Mucosa of gallbladder (tissue), 1 donor: ENCODE data around the gene FN3K. TPM values are rescaled to one million over a fixed set of nuclear protein-coding genes. Genes with fewer than 3 reads are reported as not detected.

Experiments
- DNase-seq: peaks from one replicate; pipeline ENCODE4 v3.0.0-alpha.2; 2020; ENCODE audit warnings: low spot score
- total RNA-seq: library from RNA; stranded (reverse); gene quantifications from one replicate; pipeline ENCODE4 v1.2.1, GENCODE V29; 2021
- donor health status: DM: no; HTN: no; CAD: no.

FN3K gene
- total RNA-seq: 46.8 TPM

DNA sequence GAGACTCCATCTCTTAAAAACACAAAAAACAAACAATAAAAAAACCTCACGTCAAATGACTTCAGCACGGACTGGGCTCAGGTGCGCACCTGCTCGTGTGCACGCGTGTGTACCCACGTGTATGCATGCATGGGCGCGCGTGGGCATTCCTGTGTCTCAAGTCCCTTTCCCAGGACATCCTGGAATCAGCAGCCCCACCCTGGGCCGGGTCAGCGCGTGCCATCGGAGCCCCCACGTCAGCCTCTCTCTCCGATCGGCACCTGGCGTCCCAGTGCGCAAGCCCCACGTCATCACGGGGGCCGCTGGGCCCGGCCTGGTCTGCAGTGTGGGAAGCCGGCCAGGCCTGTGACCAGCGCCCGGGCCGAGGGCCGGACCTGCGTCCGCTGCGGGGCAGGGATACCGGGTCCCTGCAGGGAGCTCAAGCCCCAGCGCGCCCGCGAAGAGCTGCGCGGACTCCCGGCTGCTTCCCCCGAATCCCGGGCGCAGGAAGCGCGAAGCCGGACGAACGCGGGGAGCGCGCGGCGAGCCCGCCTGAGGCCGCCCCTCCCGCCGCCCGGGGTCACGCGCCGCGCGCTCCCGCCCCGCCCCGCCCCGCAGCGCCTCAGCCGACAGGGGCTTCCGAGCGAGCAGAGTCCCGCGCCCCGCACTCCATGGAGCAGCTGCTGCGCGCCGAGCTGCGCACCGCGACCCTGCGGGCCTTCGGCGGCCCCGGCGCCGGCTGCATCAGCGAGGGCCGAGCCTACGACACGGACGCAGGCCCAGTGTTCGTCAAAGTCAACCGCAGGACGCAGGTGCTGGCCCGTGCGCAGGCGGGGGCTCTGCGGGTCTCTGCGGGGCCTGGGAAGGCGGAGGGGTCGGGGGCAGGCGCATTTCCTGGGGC, at the start of gene FN3K:
Gene FN3K, plus strand, starts transcription at position 629 of the 880 bp plus-strand sequence. Its CDS starts 22 bp downstream, at position 651.
- peak; percentile 53 for DNase-seq

DNA sequence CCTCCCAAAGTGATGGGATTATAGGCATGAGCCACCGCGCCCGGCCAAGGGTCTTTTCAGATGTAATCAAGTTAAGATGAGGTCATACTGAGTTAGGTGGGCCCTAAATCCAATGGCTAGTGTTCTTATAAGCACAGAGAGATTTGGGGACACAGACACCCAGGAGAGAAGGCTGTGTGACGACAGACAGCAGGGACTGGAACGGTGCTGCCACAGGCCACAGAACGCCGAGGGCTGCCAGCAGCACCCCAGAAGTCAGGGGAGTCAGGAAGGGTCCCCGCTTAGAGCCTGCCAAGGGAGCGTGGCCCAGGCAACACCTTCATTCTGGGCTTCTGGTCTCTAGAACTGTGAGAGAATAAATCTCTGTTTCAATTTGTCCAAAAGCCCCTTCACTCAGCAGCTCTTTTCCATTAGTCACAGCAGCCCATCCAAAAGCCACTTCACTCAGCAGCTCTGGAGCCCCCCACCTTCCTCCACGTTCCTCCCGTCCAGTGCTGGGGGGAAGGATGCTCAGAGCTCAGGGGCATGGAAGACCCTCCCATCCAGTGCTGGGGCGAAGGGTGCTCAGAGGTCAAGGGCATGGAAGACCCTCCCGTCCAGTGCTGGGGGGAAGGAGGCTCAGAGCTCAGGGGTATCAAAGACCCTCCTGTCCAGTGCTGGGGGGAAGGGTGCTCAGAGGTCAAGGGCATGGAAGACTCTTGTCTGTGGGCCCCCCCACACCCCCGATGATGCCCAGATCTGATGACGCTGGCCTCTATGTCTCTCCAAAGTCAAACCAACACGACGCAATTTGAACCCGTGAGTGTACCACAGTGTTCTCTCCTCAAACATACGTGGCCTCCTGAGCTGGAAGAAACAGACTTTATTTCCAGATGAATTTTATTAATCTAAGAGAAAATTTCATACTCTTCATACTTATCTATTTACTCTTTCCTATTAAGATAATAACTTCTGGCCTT, 48.8 kb upstream of the FN3K start:
- DNase-seq: no peak

DNA sequence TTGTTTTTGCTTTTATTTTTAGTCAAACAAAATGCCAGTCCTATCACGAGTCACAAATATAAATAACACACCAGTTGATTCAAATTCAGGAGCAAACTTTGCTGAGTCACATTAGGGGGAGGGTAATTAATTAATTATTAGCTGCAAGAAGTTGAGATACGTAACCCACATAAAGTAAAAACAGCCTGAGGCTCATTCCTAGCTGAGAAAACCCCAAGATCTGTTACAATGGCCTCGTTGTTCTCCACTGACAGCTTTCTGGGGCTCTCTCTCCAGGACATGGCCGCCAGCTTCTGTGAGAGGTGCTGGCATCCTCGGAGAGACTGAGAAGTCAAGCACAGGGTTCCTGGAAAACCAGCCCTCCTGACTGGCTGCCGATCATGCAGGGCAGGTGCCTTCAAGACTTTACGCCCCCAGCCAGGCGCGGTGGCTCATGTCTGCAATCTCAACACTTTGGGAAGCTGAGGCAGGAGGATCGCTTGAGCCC, 48.0 kb upstream of the FN3K start:
- DNase-seq: no peak

DNA sequence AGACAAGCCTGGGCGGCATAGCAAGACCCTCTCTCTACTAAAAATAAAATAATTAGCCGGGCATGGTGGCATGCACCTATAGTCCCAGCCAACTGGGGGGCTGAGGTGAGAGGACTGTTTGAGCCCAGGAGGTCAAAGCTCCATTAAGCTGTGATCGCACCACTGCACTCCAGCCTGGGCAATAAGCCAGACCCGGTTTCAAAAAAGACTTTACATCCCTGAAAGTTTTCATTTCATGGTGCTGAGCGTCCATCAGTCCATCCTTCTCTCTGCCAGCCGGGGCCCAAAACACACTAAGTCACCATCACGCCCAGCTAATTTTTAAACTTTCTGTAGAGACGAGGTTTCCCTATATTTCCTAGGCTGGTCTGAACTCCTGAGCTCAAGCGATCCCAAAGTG, 47.5 kb upstream of the FN3K start:
- DNase-seq: no peak

DNA sequence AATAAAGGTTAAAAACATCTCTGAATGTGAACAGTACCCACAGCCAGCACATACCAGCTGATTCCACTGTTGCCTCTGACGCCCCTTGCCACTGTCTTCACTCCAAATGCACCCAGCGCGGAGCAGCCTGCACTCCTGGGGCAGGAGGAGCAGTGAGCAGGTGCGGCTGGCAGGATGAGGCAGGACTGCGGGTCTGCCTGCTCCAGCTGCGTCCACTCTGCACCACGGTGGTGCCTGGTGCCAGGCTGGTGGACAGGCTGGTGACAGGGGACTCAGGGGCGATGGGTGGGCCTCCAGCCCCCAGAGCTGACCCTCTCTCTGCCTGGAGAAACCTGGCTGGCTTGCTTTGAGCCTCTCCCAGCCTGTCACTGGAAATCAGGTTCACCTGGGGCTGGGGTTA, 46.3 kb upstream of the FN3K start:
- DNase-seq: no peak

DNA sequence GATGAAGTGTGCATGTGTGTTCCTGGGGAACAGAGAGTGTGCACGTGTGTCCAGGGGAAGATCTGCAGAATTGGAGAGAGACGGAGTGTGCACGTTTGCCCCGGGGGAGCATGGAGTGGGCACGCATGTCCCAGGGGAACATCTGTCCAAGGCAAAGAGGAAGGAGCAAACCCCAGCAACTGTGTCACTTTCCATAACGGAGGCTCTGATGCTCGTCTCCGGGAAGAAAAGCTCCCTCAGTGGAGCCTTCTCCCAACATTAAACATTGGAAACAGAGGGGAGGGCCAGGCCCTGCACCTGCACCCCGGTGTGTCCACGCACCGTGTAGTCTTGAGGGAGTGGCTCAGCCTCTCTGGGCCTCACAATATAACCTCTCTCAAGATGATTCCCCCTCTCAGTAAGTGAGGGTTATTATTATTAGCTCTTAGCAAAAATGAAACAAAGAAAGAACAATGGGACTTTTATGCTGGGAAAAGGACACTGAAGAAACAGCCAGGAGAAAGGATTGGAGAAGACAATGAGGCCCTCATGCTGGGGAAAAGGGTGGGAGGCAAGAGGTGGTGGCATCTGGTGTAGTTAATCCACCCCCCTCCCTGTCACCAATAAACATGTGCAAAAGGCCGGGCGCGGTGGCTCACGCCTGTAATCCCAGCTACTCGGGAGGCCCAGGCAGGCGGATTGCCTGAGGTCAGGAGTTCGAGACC, 44.5 kb upstream of the FN3K start:
- no peak for DNase-seq

DNA sequence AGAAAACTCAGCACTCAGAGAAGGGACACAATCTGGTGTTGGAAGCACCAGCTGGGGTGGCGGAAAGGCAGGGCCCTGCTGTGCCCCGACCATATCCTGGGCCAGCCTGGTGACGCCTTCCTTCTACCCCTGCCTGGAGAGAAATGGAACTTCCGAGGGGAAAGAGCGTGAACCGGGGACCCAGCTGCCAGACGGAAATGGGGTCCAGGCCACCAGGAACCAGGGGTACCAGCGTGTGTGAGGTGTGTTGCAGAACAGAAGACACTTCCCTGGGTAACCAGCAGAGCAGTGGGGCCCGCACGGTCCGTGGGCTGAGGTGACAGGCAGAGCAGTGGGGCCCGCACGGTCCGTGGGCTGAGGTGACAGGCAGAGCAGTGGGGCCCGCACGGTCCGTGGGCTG, 43.7 kb upstream of the FN3K start:
- no peak for DNase-seq

DNA sequence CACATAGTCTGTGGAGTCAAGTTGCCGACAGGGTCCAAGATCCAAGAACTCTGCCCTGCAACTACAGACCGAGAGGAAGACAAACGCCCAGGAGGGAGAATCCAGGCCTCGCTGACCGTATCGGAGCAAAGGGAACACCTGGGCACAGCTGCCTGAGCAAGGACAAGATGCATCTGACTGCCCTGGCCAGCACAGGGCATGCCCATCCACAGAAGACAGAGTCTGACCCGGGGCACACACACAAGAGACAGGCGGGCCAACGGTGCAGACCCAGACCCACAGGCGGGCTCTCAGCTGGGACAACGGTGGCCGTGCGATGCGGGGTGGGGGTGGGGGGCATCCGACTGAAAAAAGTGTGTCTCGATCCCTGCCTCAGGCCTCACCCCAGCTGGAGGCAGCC, 43.1 kb upstream of the FN3K start:
- DNase-seq: no peak

DNA sequence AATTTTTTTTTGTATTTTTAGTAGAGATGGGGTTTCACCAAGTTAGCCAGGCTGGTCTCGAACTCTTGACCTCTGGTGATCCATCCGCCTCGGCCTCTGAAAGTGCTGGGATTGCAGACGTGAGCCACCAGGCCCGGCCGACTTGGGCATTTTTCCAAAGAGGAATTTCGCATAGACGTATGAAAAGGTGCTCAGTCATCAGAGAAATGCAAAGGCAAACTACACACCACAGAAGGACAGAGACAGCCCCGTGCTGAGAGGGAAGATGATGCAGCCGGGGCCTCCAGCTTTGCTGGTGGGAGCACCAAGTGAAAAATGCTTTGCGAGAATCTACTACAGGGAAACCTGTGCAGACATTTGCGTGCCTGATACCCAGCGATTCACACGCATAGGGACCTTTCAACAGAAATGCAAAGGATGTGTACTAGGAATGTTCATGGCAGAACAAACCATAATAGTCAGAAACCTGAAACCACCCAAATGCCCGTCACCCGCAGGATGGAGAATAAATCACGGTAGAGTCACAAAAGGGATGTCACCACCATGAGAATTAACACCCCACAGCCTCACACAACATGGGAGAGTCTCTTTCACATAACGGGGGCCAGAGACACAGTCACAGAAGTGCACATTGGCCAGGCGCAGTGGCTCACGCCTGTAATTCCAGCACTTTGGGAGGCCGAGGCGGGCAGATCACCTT, 42.1 kb upstream of the FN3K start:
- no peak for DNase-seq

DNA sequence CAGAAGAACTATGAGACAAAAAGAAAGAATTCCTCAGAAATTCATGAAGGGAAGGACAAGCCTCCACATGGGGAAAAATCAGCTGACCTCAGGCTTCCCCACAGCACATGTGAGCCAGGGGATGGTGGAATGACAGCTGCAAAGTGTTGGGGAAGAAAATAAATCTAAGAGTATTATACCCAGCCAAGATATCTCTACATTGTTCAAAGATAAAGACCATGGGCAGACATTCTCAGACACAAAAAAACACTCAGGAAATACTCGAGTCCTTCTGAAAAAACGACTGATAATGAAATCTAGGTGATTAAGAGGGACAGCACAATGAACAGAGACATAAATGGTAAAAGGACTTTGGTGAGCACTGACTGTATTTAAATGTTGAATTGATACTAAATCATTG, 40.8 kb upstream of the FN3K start:
- DNase-seq: no peak

DNA sequence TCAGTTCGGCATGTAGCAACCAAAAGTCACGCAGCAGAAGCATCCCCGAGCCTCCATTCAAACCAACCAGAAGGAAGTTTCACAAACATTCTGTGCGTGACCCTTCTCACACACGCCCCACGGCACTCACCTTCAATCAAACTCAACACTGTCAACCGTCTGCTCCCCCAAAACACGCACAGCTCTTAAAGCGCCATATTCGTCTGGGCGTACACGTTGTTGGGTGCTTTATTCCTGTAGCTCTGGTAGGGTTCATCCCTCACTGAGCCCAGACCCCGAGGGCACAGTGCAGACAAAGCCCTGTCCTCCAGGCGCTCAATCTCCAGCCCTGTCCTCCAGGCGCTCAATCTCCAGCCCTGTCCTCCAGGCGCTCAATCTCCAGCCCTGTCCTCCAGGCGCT, 39.2 kb upstream of the FN3K start:
- DNase-seq: no peak

DNA sequence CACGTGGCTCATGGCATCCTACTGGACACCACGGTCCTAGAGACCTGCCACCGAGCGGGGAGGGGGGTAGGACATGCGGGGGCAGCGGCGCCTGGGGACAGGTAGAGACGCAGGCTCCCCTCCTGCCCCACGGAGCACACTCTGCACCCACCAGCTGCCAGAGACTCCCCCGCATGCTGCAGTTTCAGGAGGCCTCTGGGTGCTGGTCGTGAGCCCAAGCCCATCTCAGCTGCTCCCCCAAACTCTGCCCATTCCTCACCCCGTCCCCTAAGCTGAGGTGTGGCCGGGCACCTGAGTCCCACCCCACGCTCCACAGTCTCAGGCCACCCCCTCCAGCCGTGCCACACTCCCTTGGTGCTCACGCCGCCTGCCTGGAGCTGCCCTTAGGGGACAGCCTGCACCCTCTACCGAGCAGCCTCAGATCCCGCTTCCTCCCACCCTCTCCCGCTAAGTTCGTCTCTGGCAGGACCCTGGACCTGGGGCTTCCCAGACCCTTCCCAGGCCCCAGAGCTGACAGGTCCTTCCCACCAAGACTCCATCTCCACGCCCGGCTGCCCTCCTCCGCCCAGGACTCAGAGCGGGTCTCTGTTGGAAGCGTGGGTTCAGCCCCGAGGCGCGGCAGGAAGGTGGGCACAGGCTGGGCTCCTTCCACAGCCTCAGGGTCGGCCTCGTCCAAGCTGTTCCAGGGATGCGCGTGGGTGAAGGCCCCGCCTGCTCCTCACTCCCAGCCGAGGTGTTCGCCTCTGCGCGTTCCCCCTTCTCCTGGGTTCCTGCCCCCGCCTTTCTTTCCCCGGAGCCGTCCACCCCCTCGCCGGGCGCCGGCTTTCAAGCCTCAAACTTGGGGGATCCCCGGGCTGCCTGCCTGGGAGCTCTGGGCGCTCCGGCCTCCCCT, 38.3 kb upstream of the FN3K start:
- no peak for DNase-seq

DNA sequence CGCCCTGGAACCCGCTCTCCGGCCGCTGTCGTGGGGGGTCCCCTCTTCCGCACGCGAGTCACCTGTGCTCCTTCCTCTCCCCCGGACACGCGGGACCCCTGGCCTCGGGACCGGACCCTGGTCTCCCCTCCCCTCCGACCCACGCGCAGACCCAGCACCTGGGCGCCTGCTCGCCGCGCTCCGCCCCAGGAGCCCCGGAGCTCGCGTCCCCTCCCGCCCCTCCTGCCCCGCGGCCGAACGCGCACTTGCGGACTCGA, 37.7 kb upstream of the FN3K start:
- no peak for DNase-seq

DNA sequence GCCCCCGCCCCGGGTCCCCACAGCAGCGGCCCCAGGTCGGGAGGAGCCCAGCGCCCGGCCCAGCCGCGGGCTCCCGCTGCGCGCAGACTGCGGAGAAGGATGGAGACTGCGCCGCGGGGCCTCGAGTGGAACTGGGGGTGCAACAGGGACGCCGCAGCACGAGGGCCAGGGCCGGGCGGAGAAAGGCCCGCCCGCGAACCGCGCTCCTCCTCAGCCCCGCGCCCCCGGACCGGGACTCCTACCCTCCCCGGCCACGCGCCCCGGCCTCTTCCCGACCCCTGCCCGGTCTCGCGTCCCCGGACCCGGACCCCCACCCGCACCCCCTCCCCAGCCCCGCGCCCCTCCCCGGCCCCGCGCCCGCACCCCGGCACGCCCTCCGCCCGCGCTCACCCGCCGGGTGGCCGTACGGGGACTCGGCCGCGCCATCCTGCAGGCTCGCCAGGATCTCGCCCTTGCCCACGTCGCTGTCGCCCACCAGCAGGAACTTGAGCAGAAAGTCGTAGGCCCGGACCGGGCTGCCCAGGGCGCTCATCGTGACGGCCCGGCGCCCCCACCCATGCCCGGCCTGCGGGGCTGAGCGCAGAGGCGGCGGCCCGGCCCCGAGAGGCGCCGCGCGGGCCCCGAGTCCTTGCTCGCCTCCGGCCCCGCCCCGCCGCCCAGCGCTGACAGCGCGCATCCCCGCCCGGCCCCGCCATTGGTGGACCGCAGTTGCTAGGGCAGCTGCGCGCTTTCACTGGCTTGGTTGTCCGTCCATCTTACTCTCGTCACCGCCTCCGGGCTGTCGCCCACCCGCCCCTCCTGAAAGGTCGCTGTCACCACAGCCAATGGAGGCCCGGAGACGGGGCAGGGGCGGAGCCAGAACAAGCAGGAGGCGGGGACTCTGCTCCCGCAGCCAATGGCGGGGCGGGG, 37.1 kb upstream of the FN3K start, which contains the start of gene RAB40B:
Gene RAB40B, minus strand, starts transcription at position 634 of the 909 bp plus-strand sequence. Its CDS starts 102 bp downstream, at position 532.
- peak; percentile 100 for DNase-seq

DNA sequence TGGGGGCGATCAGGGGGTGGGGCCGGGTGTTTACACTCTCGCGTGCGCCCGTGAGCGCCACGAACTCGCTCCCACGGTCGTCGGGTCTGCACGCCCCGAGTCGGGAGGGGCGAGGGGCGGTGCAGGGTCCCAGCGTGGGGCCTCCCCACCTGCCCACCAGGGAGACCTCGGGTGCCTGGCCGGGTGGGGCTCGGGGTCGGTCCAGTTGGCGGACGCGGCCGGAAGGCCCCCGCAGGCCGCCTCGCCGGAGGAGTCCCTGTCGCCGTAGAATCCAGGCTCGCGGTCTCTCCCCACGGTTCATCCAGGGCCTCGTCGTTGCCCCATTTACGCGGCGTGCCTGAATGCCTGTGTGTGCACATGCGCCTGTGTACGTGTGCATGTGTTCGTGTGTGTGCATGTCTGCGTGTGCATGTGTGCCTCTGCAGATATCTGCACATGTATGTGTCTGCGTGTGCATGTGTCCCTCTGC, 36.4 kb upstream of the FN3K start:
- DNase-seq: no peak

DNA sequence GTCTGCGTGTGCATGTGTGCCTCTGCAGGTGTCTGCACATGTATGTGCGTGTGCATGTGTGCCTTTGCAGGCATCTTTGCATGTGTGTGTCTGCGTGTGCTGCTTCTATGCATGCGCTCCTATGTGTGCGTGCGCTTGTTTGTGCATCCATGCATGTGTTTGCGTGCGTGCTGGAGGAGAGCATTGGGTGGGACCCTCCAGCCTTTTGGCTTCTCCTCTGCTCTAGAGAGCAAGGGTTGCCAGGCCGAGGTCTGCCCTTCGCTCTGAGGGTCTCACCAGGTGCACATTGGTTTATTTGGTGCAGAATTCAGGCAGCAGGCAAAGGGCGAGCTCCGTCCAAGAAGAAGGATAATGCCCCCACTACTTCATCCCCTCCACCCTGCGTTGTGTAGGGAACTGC, 35.9 kb upstream of the FN3K start:
- no peak for DNase-seq

DNA sequence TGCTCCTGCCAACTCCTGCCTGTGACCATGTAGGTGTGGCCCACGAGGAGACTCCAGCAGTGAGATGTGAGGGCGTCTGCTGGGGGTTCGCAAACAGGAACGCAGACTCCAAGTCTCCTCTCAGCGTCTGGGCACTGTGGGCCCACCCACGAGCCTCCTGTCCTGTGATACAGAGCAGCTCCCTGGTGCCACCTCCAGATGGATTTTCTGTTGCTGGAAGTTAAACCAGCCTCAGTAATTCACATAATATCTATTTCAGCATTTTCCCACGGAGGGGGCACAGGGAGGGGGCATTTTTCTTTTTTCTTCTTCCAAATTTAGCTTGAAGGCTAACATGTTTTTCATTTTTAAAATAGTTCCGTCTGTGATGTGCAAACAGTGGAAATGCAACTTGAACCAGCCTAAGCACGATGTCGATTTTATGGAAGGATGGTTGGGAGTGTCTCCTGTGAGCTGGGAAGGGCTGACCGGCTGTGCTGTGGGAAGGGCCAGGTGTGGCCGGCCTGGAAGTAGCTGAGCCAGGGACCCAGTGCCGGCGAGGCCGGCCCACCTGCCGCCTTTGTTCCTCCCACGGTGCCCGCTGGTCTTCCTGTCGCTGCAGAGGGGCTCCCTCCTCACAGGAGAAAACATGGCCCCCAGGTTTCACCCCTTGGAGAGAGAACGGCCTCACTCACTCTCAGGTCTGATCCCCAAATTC, 33.0 kb upstream of the FN3K start:
- DNase-seq: no peak

DNA sequence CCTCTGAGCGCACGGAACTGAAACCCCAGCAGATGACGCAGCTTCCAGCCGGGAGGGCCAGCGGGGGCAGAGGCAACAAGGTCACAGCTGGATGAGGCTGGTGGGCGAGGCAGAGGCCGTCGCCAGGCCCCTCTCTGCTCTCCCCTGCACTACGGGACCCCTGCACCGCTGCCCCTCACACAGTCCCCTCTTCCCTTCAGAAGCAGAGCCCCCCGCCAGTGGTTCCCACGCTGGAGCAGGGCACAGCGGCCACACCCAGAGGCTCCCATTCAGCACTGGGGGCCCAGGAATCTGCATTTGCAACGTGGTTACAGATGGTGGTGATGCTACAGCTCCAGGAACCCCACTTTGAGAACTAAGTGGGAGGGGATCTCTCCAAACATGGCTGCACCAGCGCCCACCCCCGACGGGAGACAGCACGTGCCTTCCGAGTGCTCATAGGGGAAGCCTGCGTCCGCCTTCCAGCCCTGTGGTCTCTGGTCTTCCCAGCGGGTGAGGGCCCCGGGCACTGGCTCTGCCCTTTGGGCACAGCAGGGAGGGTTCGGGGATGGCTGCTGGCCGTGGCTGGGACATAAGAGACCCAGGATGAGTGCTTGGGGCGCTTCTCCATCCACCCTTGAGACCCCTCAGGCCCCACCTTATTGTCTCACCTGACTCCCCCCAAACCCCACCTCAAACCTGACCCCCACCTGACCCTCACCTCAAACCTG, 32.2 kb upstream of the FN3K start:
- DNase-seq: no peak
